ENCODE measurements around the gene ZNF135.

GRCh38 chr19:58040751-58041525 is 18.1 kb upstream of the ZNF135 start:
- TF ChIP-seq CTCF (IDR thresholded peaks at IDR 0.05; ENCODE audit: insufficient read depth, low read length) (no peak), POLR2AphosphoS5 (IDR thresholded peaks at IDR 0.05; ENCODE audit: low read depth) (no peak), REST (IDR thresholded peaks at IDR 0.05; ENCODE audit: insufficient replicate concordance, low read depth) (no peak), SPI1 (IDR thresholded peaks at IDR 0.05; ENCODE audit: borderline replicate concordance, low read depth) (no peak)

All from HL-60 (cell line).